Brain microvascular endothelial cell (primary cell): ENCODE data around the gene GRIK4.

Experiments used
- DNase-seq: peaks from one replicate; pipeline ENCODE4 v3.0.0-alpha.2; 2020
- H3K27ac ChIP-seq: fragments of 250-450 bp; sonication (Bioruptor Pico); 2 replicates; pipeline ENCODE4 v1.5.1; 2020; ENCODE audit warnings: mild to moderate bottlenecking, moderate library complexity
- H3K27me3 ChIP-seq: fragments of 250-450 bp; sonication (Bioruptor Pico); replicated peaks from 2 replicates; pipeline ENCODE4 v1.5.1; 2020; ENCODE audit warnings: mild to moderate bottlenecking
- H3K36me3 ChIP-seq: fragments of 250-450 bp; sonication (Bioruptor Pico); replicated peaks from 2 replicates; pipeline ENCODE4 v1.5.1; 2020; ENCODE audit warnings: mild to moderate bottlenecking
- H3K4me3 ChIP-seq: 2 replicates; pipeline ENCODE4 v1.5.1; 2011; ENCODE audit warnings: low read depth, mild to moderate bottlenecking, control low read depth, low read length, moderate library complexity
- CTCF ChIP-seq: IDR thresholded peaks from 2 replicates; pipeline ENCODE4 v1.5.1; 2011; ENCODE audit warnings: low read depth, mild to moderate bottlenecking, moderate library complexity, low read length, control low read depth, inconsistent platforms; ENCODE audit errors: missing control alignments
- in situ Hi-C: cut with HindIII; loops from 2 replicates; pipeline ENCODE4 v1.10.0; 2017; ENCODE audit warnings: low sequenced_read_pairs, low pct_ligation_motif_present

GRIK4 gene

GRCh38 chr11:120519474-120519873 lies 7.9 kb downstream of the GRIK4 start:
- Histone ChIP-seq H3K27ac (no peak overlapping the region), H3K27me3 (no peaks in the 10 kb centered on the region), H3K4me3 (no peak overlapping the region), H3K36me3 (no peaks in the 10 kb centered on the region)
- DNase-seq = no peak
- in situ Hi-C loops = loop anchor here (25.0 kb wide), 1 partner anchor 168 kb away; no protein-coding TSS in a partner anchor
- no peak for TF ChIP-seq CTCF

- no peak for DNase-seq
- in situ Hi-C loops = loop anchor here (25.0 kb wide), 1 partner anchor 167 kb away; no protein-coding TSS in a partner anchor
These were observed 8.7 kb downstream of the GRIK4 start for GRCh38 chr11:120520091-120520822.

GRCh38 chr11:120521176-120521575 lies 9.6 kb downstream of the GRIK4 start:
- Histone ChIP-seq H3K4me3 (no peak overlapping the region), H3K36me3 (no peaks in the 10 kb centered on the region), H3K27ac (no peak overlapping the region), H3K27me3 (no peaks in the 10 kb centered on the region)
- no peak for TF ChIP-seq CTCF
- no peak for DNase-seq
- in situ Hi-C loops = loop anchor here (25.0 kb wide), 1 partner anchor 166 kb away; no protein-coding TSS in a partner anchor

More at GRCh38 chr11:120520091-120520822, 8.7 kb downstream of the GRIK4 start:
- TF ChIP-seq CTCF = no peak
- no peaks in the 10 kb centered on the region for H3K27me3 ChIP-seq
- H3K4me3 ChIP-seq = no peak overlapping the region
- no peaks in the 10 kb centered on the region for H3K36me3 ChIP-seq
- no peak overlapping the region for H3K27ac ChIP-seq

GRCh38 chr11:120522021-120522420 lies 10.5 kb downstream of the GRIK4 start:
- H3K4me3 ChIP-seq = no peak overlapping the region
- DNase-seq = no peak
- TF ChIP-seq CTCF = no peak
- H3K27ac ChIP-seq = no peak overlapping the region
- H3K36me3 ChIP-seq = no peaks in the 10 kb centered on the region
- no peaks in the 10 kb centered on the region for H3K27me3 ChIP-seq
- in situ Hi-C loops = loop anchor here (25.0 kb wide), 1 partner anchor 165 kb away; no protein-coding TSS in a partner anchor

GRCh38 chr11:120522736-120523135 lies 11.2 kb downstream of the GRIK4 start:
- H3K27me3 ChIP-seq = no peaks in the 10 kb centered on the region
- H3K4me3 ChIP-seq = no peak overlapping the region
- no peaks in the 10 kb centered on the region for H3K36me3 ChIP-seq
- no peak overlapping the region for H3K27ac ChIP-seq
- DNase-seq = no peak
- TF ChIP-seq CTCF = no peak
- in situ Hi-C loops = loop anchor here (25.0 kb wide), 1 partner anchor 165 kb away; no protein-coding TSS in a partner anchor

GRCh38 chr11:120523196-120523595 lies 11.6 kb downstream of the GRIK4 start:
- Histone ChIP-seq H3K36me3 (no peaks in the 10 kb centered on the region), H3K27me3 (no peaks in the 10 kb centered on the region), H3K4me3 (no peak overlapping the region), H3K27ac (no peak overlapping the region)
- no peak for TF ChIP-seq CTCF
- no peak for DNase-seq
- in situ Hi-C loops = loop anchor here (25.0 kb wide), 1 partner anchor 164 kb away; no protein-coding TSS in a partner anchor
